ENCODE results near the gene PARD3B. TPM values are rescaled to one million over a fixed set of nuclear protein-coding genes. Genes with fewer than 3 reads are reported as not detected.

Gene PARD3B
- total and polyA plus RNA-seq, 2 of the 13 experiments (the other 11 are each of a cell fraction or from before 2014, with no cell fraction given), result 0.71 to 2.3 TPM

- TF ChIP-seq SNAPC5 (CRISPR knock-in tag; IDR thresholded peaks at IDR 0.05; ENCODE audit: borderline replicate concordance) (no peak), DBP (CRISPR knock-in tag; IDR thresholded peaks at IDR 0.05; ENCODE audit: not compliant biosample characterization) (no peak), FOXO4 (CRISPR knock-in tag; conservative IDR thresholded peaks at IDR 0.05) (0 out of 2 replicates have a peak, but pooled peaks have one; percentile 61), SRSF1 (optimal IDR thresholded peaks at IDR 0.05; ENCODE audit: low read depth, low read length) (no peak), GPN1 (CRISPR knock-in tag; IDR thresholded peaks at IDR 0.05; ENCODE audit: borderline replicate concordance) (no peak), NR0B2 (CRISPR knock-in tag; IDR thresholded peaks at IDR 0.05) (no peak), KDM5A (IDR thresholded peaks at IDR 0.05; ENCODE audit: borderline replicate concordance, low read length) (no peak), RAD21 (CRISPR knock-in tag; IDR thresholded peaks at IDR 0.05) (peak; percentile 9; the same call in 1 of the 2 replicates), MXI1 (IDR thresholded peaks at IDR 0.05; ENCODE audit: borderline replicate concordance, low read depth, low read length) (no peak), ZNF737 (CRISPR knock-in tag; IDR thresholded peaks at IDR 0.05; ENCODE audit: borderline replicate concordance) (0 out of 2 replicates have a peak, but pooled peaks have one; percentile 62), RFXANK (CRISPR knock-in tag; IDR thresholded peaks at IDR 0.05) (no peak), MEIS2 (CRISPR knock-in tag; IDR thresholded peaks at IDR 0.05) (no peak), ZNF180 (CRISPR knock-in tag; IDR thresholded peaks at IDR 0.05; ENCODE audit: borderline replicate concordance, low read depth) (no peak), RFX3 (CRISPR knock-in tag; IDR thresholded peaks at IDR 0.05) (no peak), ZNF33A (CRISPR knock-in tag; IDR thresholded peaks at IDR 0.05; ENCODE audit: borderline replicate concordance) (no peak), NAIF1 (CRISPR knock-in tag; IDR thresholded peaks at IDR 0.05; ENCODE audit: borderline replicate concordance) (no peak), SETDB1 (CRISPR knock-in tag; IDR thresholded peaks at IDR 0.05; ENCODE audit: borderline replicate concordance) (no peak), KAT8 (CRISPR knock-in tag; IDR thresholded peaks at IDR 0.05) (no peak), ZNF496 (CRISPR knock-in tag; IDR thresholded peaks at IDR 0.05; ENCODE audit: insufficient replicate concordance) (no peak), ETV6 (CRISPR knock-in tag; conservative IDR thresholded peaks at IDR 0.05) (no peak), RAD51 (IDR thresholded peaks at IDR 0.05; ENCODE audit: borderline replicate concordance) (no peak), HMGA1 (CRISPR knock-in tag; conservative IDR thresholded peaks at IDR 0.05) (no peak), MIXL1 (CRISPR knock-in tag; IDR thresholded peaks at IDR 0.05) (no peak)
Measured at GRCh38 chr2:204544961-204545860, at the start of gene PARD3B (continued).

Measured in HepG2 (cell line).